ENCODE data around the gene PI4KA.
"Not testable (repeated sequence)": the region's sequence is repeated elsewhere in the genome, so short reads cannot be mapped to it uniquely, and the experiment has no call there.

PI4KA gene

GRCh38 chr22:20687356-20688172, 171.0 kb downstream of the PI4KA start:
- not testable (repeated sequence) for ATAC-seq

GRCh38 chr22:20685764-20686163, 172.8 kb downstream of the PI4KA start:
- not testable (repeated sequence) for ATAC-seq

DNA sequence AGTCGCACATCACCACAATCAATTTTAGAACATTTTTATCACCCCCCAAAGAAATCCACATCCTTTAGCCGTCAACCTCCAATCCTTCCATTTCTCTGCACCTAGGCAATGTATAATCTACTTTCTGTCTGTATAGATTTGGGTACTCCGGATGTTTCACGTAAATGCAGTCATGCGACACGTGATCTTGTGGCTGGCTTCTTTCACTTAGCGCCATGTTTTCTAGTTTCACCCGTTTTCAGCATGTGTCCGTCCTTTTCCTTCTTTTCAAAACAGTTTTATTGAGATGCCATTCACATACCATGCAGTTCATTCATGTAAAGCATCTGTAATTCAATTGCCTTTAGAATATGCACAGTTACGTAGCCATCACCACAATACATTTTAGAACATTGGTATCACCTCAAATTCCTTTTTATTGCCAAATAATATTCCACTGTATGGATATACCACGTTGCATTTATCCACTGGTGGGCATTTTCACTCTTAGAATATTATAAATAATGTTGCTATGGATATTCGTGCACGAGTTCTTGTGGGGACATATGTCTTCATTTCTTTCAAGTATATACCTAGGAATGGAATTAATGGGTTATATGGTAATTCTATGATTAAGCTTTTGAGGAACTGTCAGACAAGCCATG, 179.7 kb downstream of the PI4KA start:
- not testable (repeated sequence) for ATAC-seq

DNA sequence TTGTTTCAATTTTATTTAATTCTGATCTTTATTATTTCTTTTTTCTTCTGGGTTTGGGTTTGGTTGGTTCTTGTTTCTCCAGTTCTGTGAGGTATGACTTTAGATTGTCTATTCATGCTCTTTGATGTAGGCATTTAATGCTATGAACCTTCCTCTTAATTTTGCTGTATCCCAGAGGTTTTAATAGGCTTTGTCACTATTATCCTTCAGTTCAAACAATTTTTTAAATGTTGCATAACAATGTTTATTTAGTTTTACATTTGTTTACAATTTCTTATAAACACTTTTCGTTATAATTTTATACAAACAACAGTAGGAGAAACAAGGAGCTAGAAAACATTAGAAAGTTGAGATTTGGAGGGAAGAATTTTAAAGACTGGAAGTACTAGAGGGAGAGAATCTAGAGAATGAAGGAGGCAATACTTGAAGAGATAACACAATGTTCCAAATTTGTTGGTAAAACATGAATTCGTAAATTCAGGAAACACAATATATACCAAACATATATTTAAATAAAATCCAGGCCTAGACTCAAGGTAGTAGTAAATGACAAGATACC, 180.8 kb downstream of the PI4KA start:
- no peak for ATAC-seq

GRCh38 chr22:20675613-20676012, 183.0 kb downstream of the PI4KA start:
- ATAC-seq: not testable (repeated sequence)

DNA sequence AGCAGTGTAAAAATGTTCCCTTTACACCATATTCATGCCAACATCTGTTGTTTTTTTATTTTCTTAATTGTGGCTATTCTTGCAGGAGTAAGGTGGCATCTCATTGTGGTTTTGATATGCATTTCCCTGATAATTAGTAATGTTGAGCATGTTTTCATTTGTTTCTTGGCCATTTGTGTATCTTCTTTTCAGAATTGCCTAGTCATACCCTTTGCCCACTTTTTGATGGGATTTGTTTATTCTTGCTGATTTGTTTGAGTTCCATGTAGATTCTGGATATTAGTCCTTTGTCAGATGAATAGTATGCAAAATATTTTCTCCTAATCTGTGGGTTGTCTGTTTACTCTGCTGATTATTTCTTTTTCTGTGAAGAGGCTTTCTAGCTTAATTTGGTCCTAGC, 183.6 kb downstream of the PI4KA start:
- no peak for ATAC-seq

DNA sequence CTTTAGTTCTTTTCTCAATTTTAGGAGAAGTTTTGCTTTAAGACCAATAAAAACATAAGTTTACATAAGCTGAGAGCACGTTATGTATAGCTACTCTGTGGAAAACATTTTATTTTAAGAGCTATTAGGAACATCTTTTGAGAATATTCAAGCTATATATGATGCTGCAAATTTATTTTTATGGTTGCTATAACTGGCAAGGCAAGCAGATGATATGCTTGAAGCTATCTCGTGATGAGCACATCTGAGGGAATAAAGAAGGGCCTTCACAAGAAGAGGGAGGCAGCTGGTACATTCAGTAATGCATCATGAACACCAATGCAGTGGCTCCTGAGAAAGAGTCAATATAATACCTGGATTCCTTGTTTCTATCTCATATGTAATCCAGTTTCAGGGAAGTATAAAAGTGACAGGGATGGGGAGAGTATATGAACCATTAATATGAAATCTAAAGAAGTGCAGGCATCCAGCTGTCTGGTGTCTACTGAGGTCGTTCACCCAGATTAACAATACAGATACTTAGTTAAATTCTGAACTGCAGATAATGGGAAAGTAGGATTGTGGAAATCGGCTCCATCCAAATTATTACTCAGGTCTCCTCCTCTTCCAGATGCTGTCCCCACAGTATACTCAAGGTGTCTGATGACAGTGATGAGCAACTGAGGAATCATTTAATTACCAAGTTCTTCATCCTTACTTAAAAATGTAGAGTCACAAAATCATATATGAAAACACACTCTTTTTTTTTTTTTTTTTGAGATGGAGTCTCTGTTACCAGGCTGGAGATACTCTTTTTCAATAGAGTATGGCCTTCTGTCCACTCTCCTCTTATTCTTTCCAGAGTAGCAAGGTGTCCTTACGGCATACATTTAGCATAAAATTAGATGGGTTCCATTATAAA, 185.1 kb downstream of the PI4KA start:
- ATAC-seq: no peak

- ATAC-seq: no peak
These were observed 185.9 kb downstream of the PI4KA start for GRCh38 chr22:20672732-20673131.

- ATAC-seq: no peak
These were observed 186.6 kb downstream of the PI4KA start for GRCh38 chr22:20672082-20672424.

- ATAC-seq: no peak
These were observed 187.1 kb downstream of the PI4KA start for GRCh38 chr22:20671409-20672081.

GRCh38 chr22:20670457-20671261, 188.0 kb downstream of the PI4KA start:
- ATAC-seq: not testable (repeated sequence)

GRCh38 chr22:20669884-20670283, 188.7 kb downstream of the PI4KA start:
- ATAC-seq: not testable (repeated sequence)

DNA sequence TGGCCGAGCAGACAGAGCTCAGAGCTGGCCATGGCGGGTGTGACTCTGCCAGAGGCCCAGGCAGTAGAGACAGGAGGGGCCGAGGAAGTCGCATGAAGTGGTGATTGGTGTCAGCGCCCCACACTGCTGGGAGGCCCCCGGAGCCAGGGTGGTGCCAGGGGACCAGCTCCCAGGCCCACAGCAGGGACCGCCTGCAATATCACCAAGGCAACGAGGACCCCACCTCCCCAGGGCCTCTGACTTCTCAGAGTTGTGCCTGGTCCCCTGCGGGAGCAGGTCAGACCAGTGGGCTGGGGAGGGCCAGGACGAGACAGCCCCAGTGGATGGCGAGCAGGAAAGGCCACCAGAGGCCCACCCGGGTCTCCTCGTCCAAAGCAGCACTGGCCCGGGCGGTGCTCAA, 189.1 kb downstream of the PI4KA start:
- ATAC-seq: not testable (repeated sequence)

DNA sequence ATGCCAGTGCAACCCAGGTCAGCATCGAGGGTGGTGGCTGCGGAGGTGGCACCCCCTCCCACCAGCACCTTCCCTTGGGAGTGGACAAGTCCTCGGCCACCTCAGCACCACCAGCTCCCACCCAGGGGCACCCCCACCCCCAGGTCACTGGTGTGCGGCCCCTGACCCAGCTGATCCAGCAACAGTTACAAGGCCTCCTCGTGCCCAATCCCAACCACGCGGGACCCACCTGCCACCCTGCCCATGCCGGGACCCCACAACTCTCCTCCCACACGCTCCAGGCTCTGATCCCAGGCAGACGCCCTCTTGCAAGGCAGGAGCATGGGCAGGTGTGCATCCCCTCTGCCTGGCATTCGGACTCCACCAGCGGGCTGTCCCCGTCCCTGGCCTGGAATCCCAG, 189.8 kb downstream of the PI4KA start:
- not testable (repeated sequence) for ATAC-seq

- not testable (repeated sequence) for ATAC-seq
These were observed 190.4 kb downstream of the PI4KA start for GRCh38 chr22:20668226-20668625.

- not testable (repeated sequence) for ATAC-seq
These were observed 191.1 kb downstream of the PI4KA start for GRCh38 chr22:20667548-20667947.

DNA sequence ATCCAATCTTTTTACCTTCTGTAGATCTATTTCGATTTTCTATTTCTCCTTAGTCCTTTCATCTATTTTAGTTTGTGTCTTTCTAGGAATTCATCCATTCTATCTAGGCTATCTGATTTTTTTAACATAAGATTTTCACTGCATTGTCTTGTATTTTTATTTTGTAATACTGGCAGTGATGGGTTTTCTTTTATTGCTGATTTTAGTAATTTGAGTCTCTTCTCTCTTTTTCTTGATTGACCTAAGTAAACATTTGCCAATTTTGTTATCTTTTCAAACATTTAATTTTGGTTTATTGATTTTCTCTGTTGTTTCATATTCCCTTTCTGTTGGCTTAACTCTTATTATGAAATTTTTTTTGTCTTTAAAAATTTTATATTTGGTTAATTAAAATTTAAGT, 192.1 kb downstream of the PI4KA start:
- no peak for ATAC-seq

GRCh38 chr22:20664594-20664959, 194.0 kb downstream of the PI4KA start:
- ATAC-seq: no peak

DNA sequence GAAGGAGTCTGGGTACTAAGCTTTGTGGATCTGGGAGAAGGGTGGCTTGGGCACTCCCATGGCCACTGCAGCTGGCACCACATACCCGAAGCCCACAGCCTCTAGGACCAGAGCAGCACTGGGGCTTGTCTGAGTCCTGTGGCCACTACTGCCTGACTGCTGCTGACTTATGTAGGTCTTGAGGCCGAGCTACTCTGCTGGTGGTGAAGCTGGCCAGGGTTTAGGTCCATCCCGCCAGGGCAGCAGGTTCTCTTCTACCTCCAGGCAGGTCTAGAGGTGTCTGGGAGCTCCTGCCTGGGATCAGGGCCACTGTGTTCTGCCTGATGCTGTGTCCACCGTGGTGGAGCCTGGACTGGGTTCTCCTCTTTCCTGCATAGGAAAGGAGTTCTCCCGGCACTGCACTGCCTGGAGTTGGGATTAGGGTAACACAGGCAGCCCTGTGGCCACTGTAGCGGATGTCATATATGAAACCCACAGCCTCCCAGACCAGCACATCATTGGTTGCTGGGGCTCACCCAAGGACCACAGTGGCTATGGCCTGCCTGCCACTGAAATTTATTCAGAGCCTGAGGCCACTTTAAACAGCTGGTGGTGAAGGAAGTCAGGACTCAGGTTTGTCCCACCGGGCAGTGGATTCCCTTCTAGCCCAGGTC, 194.5 kb downstream of the PI4KA start:
- no peak for ATAC-seq

GRCh38 chr22:20663137-20663828, 195.3 kb downstream of the PI4KA start:
- ATAC-seq: no peak

Data from activated CD4-positive, CD25-positive, alpha-beta regulatory T cell treated with anti-CD3 and anti-CD28 coated beads, Interleukin-2, amount 50 U/mL, for 24 hours (primary cell).